Ectodermal cell (in vitro differentiated cells): ENCODE data around the gene SPEM1.

ENCODE experiments used
- H3K27ac ChIP-seq: 2 replicates; pipeline ENCODE4 v1.7.0; 2013; ENCODE audit warnings: mild to moderate bottlenecking, low read depth, low read length; ENCODE audit not compliant: insufficient read depth, poor library complexity, severe bottlenecking
- H3K27me3 ChIP-seq: 2 replicates; pipeline ENCODE4 v1.7.0; 2013; ENCODE audit warnings: mild to moderate bottlenecking, low read length; ENCODE audit not compliant: insufficient read depth, control insufficient read depth, poor library complexity, severe bottlenecking
- H3K36me3 ChIP-seq: one replicate; pipeline ENCODE4 v1.7.0; 2013; ENCODE audit warnings: low read length; ENCODE audit not compliant: control insufficient read depth, insufficient read depth
- H3K4me1 ChIP-seq: one replicate; pipeline ENCODE4 v1.7.0; 2013; ENCODE audit warnings: low read length; ENCODE audit not compliant: control insufficient read depth, insufficient read depth
- H3K4me3 ChIP-seq: 2 replicates; pipeline ENCODE4 v1.7.0; 2013; ENCODE audit warnings: low read depth, low read length, control low read depth; ENCODE audit not compliant: insufficient read depth
- H3K9me3 ChIP-seq: 2 replicates; pipeline ENCODE4 v1.7.0; 2013; ENCODE audit warnings: mild to moderate bottlenecking, low read length, moderate library complexity; ENCODE audit not compliant: control insufficient read depth
- WGBS, 2 experiments: methylation state at CpG; one replicate each; pipeline ENCODE4 v1.1.7; 2013; ENCODE audit warnings: missing lambda C conversion rate in 2 of 2; 5-methylcytosine and 5-hydroxymethylcytosine counted together

SPEM1 gene

GRCh38 chr17:7421186-7421585 is 1.1 kb downstream of the SPEM1 start:
- Histone ChIP-seq H3K4me3 (no peak overlapping the region), H3K36me3 (no peaks in the 10 kb centered on the region), H3K27ac (no peak overlapping the region), H3K9me3 (no peaks in the 10 kb centered on the region), H3K4me1 (peaks cover 30% of the 10 kb centered on the region), H3K27me3 (no peaks in the 10 kb centered on the region)
- WGBS, 2 experiments, result 92 to 94% methylated on average over 16 of the region's 16 CpGs

DNA sequence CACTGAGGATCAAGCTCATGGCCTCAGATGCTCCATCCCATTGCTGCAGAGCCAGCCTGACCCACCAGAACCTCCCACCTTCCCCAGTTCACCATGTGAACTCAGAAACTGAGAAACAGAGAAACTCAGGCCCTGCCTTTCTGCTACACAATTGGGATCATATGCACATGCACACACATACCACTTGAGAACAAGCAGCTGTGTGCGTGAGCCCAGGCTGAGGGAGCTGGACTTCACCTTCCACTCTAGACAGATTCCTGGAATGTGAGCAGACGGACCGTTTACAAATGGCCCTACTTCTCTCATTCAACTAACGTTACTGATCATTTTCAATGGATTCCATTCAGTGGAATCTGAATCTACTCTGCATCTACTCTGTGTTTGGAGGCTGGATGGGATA is 3.6 kb downstream of the SPEM1 start:
- Histone ChIP-seq H3K27ac (no peak overlapping the region), H3K36me3 (no peaks in the 10 kb centered on the region), H3K4me1 (peaks cover 22% of the 10 kb centered on the region), H3K9me3 (no peaks in the 10 kb centered on the region), H3K27me3 (no peaks in the 10 kb centered on the region), H3K4me3 (no peak overlapping the region)
- WGBS, 2 experiments, result 92 to 96% methylated on average over 4 of the region's 4 CpGs

DNA sequence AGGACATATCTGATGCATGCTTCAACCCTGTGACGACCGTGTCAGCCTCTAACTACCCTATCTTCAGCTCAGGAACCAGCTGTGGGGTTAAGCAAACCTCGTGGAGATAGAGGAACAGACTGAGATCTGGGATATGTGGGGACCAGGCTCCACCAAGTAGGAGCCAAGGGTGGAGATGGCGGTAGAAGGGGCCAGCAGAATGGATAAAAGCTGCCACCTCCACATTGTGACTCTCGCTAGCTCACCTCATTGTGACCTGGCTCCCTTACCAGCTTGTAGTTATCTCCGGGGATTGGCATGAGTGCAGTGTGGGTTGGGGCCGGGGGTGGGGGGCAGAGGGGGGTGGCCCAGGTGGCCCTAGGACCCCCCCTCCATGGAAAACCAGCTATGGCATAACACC is 5.2 kb downstream of the SPEM1 start, which contains the start of gene SPEM2:
SPEM2 (plus strand) TSS at position 301 of the 400 bp plus-strand sequence; CDS start at position 374, 73 bp downstream.
- WGBS, 2 experiments, result 93 to 96% methylated on average over 7 of the region's 7 CpGs
- Histone ChIP-seq H3K4me3 (no peak within 1 kb of the TSS), H3K27me3 (no peaks in the 10 kb centered on the region), H3K27ac (no peak within 1 kb of the TSS), H3K36me3 (no peaks in the 10 kb centered on the region), H3K4me1 (peaks cover 8% of the 10 kb centered on the region), H3K9me3 (no peaks in the 10 kb centered on the region)

DNA sequence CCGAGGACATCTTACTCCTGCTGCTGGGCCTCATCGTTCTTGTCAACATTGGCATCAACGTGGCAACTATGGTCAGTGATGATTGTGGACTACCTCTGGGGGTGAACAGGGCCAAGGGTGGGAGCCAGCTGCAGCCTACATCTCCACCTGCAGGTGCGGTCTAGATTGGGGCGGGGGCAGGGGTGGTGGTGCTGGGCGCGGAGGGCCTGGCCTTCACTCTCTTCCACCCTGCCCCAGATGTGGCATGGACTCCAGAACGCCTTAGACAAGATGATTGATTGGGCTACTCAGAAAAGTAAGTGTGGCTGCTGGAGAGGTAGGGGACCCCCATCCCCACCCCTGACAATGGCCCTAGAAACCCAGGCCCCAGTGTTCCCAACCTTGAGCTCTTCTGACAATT is 5.6 kb downstream of the SPEM1 start:
- Histone ChIP-seq H3K27ac (no peak overlapping the region), H3K9me3 (no peaks in the 10 kb centered on the region), H3K4me3 (no peak overlapping the region), H3K4me1 (peaks cover 3% of the 10 kb centered on the region), H3K27me3 (no peaks in the 10 kb centered on the region), H3K36me3 (no peaks in the 10 kb centered on the region)
- 87 to 89% methylated on average over 8 of the region's 8 CpGs for WGBS, 2 experiments

DNA sequence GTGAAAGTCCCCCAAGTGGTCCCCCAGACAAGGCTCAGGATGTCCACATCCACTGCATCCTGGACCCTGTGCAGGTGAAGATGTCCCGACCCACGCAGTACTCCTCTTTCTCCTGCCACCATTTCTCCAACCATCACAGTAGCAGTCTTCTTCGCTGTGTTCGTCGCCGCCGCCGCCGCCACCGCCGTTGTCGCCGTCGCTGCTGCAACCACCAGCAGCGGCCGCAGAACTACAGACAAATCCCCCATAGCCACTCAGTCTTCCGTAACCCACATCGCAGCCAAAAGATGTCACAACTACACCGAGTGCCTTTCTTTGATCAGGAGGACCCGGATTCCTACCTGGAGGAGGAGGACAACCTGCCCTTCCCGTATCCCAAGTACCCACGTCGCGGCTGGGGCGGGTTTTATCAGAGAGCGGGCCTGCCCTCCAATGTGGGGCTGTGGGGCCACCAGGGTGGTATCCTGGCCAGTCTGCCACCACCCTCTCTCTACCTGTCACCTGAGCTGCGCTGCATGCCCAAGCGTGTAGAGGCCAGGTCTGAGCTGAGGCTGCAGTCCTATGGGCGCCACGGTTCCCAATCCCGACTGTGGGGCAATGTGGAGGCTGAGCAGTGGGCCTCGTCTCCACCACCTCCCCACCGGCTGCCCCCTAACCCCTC is 6.2 kb downstream of the SPEM1 start:
- Histone ChIP-seq H3K4me1 (no peaks in the 10 kb centered on the region), H3K27ac (no peak overlapping the region), H3K9me3 (no peaks in the 10 kb centered on the region), H3K4me3 (no peak overlapping the region), H3K27me3 (no peaks in the 10 kb centered on the region), H3K36me3 (no peaks in the 10 kb centered on the region)
- WGBS, 2 experiments, result 94 to 95% methylated on average over 33 of the region's 33 CpGs

- Histone ChIP-seq H3K4me3 (no peak overlapping the region), H3K9me3 (no peaks in the 10 kb centered on the region), H3K36me3 (no peaks in the 10 kb centered on the region), H3K27ac (no peak overlapping the region), H3K4me1 (no peaks in the 10 kb centered on the region), H3K27me3 (no peaks in the 10 kb centered on the region)
- WGBS, 2 experiments, result 93 to 94% methylated on average over 29 of the region's 29 CpGs
These were observed 6.9 kb downstream of the SPEM1 start for GRCh38 chr17:7426896-7427489.

DNA sequence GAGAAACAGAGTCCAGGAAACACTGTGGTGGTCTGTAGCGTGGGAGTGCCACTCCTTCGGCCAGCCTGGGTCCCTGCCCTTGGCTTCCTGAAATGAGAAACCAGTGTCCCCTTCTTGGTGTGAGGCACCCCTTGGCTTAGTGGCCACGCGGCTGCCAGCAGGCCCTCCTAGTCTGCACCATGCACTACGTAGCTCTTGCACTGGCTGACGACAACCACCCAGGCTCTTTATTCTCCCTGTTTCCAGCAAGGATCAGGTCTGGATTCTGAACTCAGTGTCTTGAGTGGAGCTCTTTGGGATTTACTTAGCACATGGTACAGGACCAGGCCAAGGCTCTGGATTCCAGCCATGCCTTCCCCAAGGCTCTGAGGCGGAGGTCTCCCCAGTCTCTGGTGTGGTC is 7.4 kb downstream of the SPEM1 start:
- Histone ChIP-seq H3K9me3 (no peaks in the 10 kb centered on the region), H3K27ac (no peak overlapping the region), H3K36me3 (no peaks in the 10 kb centered on the region), H3K4me3 (no peak overlapping the region), H3K4me1 (no peaks in the 10 kb centered on the region), H3K27me3 (no peaks in the 10 kb centered on the region)
- 90 to 91% methylated on average over 7 of the region's 7 CpGs for WGBS, 2 experiments

DNA sequence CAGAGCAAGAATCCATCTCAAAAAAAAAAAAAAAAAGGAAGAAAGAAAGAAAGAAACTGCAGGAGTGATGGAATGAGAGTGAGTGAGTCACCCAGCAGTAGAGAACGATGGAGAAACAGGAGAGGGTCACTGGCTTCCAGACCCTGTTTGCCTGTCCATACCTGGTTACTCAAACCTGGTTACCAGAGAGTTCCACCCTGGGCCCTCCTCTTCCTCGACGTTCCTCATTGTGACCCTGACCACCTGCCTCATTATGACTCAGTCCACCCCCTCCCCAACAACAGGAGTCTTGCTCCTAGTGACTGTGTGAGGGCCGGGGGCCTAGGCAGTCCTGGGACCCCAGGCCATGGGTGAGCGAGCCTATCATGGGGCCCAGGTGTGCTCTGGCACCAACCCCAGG is 8.4 kb downstream of the SPEM1 start, which contains the start of gene SPEM3:
SPEM3 (plus strand) TSS at position 301 of the 400 bp plus-strand sequence; CDS start at position 347, 46 bp downstream.
- Histone ChIP-seq H3K9me3 (no peaks in the 10 kb centered on the region), H3K4me1 (no peaks in the 10 kb centered on the region), H3K36me3 (no peaks in the 10 kb centered on the region), H3K27ac (no peak within 1 kb of the TSS), H3K27me3 (no peaks in the 10 kb centered on the region), H3K4me3 (no peak within 1 kb of the TSS)
- WGBS, 2 experiments, result 74 to 77% methylated on average over 5 of the region's 5 CpGs

DNA sequence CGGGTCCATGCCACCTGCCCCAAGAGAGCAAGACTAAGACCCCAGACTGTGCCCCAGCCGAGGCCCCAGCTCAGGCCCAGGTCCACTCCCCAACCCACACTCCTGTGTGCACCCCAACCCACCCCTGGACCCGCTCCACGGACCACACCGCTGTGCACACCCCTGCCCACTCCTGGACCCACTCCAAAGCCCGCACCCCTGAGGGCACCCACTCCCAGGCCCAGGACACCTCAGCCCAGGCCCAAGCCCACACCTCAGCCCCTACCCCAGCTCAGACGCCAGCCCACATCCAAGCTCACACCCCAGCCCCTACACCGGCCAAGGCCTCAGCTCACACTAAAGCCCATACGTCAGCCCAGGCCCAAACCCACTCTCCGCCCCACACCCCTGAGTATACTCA is 9.6 kb downstream of the SPEM1 start:
- no peaks in the 10 kb centered on the region for H3K27me3 ChIP-seq
- H3K9me3 ChIP-seq, result no peaks in the 10 kb centered on the region
- WGBS, 2 experiments, result 91% methylated on average over 10 of the region's 10 CpGs

GRCh38 chr17:7431231-7431630 is 11.1 kb downstream of the SPEM1 start:
- Histone ChIP-seq H3K9me3 (no peaks in the 10 kb centered on the region), H3K36me3 (no peaks in the 10 kb centered on the region), H3K4me1 (no peaks in the 10 kb centered on the region), H3K27me3 (peaks cover 10% of the 10 kb centered on the region), H3K4me3 (no peak overlapping the region), H3K27ac (no peak overlapping the region)
- 86 to 89% methylated on average over 1 of the region's 1 CpG for WGBS, 2 experiments

More for the DNA sequence above, 9.6 kb downstream of the SPEM1 start:
- Histone ChIP-seq H3K27ac (no peak overlapping the region), H3K4me1 (no peaks in the 10 kb centered on the region), H3K4me3 (no peak overlapping the region), H3K36me3 (no peaks in the 10 kb centered on the region)
